Middle frontal gyrus (tissue), 1 donor: ENCODE measurements around the gene SEMA3G.

Experiments used
- DNase-seq: peaks from one replicate; pipeline ENCODE4 v3.0.0-alpha.2; 2015; ENCODE audit warnings: low spot score; ENCODE audit errors: extremely low spot score

The SEMA3G gene

DNA sequence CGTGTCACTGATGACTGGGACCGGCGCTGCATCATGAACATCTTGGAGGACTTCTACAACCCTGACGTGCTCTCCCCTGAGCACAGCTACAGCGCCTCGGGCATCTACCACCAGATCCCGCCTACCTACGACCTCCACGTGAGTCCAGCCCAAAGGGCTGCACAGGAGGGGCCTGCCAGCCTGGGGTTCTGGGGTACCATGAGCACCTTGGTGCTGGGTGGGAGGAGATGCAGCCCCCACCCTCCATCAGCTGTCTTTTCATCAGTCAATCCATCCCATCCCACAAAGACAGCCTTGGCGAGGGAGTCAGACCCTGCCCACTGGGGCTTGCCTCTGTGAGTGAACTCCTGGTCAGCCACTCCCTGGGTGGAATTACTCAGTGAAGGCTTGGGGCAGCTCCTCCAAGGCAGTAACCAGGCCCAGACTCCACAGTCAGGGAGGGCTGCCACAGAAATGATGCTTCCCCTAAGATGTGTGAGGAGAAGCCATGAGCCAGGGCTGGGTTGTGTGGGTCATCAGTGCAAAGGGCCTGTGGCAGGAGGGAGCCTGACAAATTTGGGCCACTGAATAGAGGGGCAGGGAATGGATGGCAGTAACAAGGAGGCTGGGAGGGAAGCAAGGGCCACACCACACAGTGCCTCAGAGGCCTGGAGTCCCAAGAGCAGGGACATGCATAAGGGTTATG is 47.9 kb downstream of the SEMA3G start:
- DNase-seq = no peak

DNA sequence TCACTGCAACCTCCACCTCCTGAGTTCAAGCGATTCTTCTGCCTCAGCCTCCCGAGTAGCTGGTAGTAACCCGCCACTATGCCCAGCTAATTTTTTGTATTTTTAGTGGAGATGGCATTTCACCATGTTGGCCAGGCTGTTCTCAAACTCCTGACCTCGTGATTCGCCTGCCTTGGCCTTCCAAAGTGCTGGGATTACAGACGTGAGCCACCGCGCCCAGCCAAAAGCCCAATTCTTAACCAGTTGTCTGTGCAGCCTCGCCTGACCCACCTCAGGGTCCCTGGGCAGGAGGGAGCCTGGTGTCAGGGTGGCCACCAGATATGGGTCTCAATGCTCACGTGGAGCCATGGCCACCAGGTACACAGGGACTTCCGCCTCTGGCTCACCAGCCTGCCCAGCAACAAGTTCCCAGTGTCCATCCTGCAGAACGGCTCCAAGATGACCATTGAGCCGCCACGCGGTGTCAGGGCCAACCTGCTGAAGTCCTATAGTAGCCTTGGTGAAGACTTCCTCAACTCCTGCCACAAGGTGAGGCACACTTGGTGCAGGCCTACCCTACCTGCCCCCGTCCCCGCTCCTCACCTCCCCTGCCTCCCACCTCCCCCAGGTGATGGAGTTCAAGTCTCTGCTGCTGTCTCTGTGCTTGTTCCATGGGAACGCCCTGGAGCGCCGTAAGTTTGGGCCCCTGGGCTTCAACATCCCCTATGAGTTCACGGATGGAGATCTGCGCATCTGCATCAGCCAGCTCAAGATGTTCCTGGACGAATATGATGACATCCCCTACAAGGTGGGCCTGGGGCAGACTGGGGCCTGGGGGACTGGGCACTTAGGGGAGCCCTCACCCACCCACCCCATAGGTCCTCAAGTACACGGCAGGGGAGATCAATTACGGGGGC is 48.6 kb downstream of the SEMA3G start:
- no peak for DNase-seq

DNA sequence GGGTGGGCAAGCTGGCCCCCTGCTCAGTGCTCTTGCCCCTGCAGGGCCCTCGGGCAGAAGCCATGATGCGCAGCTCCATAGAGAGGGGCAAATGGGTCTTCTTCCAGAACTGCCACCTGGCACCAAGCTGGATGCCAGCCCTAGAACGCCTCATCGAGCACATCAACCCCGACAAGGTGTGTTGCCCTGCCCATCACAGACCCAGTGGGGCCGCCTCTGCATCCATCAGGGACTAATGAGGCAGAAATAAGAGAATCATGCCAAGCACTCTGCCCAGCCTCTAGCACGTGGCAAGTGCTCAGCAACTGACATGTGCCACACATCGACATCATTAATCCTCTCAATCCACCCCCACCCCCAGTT is 49.4 kb downstream of the SEMA3G start:
- no peak for DNase-seq

DNA sequence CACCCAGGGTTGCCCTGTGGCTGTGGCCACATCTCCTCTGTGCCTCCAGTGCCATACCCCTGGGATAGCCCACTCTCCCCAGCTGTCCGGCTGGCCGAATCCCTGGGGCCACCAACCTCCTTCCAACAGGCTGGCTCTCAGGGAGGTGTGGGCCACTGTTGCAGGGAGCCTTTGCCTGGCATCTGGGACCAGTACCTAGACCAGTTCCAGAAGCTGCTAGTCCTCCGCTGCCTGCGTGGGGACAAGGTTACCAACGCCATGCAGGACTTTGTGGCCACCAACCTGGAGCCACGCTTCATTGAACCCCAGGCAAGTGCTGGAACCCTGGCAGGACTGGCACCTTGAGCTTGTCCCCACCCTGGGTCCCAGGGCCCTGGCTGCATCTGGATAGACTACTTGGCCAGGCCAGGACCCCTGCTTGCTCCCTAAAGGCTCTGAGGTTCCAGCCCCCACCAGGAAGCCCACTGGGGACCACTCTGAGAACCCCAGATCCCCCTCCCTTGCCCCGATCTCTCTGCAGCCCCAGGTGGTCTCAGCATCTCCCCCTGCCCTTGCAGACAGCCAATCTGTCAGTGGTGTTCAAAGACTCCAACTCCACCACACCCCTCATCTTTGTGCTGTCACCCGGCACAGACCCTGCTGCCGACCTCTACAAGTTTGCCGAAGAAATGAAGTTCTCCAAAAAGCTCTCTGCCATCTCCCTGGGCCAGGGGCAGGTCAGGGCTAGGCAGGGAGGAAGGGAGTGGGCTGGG is 50.0 kb downstream of the SEMA3G start:
- no peak for DNase-seq

DNA sequence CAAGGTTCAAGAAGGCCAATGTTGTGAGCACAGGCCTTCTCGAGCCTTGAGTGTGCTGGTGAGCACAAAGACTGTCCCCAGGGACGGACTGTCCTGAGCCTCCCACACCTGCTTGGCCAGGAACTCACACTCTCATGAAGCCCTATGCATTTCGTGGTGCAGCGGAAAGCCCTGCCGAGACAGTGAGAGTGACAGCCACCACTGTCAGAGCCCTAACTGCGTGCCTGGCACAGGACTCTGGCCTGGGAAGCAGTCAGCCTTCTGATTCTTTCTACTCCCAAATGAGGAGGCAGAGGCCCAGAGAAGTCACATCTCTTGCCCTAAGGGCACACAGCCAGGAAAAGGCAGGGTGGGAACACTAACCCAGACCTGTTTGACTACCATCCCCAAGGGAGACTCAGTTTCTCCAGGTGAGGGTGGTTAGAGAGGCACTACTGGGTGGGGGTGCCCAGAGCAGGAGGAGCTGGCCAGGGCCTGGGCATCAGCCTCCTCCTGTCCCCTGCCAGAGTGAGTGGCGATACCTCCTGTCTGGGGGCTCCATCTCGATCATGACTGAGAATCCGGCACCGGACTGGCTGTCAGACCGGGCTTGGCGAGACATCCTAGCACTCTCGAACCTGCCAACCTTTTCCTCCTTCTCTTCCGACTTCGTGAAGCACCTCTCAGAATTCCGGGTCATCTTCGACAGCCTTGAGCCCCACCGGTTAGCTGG is 50.8 kb downstream of the SEMA3G start:
- DNase-seq = no peak

DNA sequence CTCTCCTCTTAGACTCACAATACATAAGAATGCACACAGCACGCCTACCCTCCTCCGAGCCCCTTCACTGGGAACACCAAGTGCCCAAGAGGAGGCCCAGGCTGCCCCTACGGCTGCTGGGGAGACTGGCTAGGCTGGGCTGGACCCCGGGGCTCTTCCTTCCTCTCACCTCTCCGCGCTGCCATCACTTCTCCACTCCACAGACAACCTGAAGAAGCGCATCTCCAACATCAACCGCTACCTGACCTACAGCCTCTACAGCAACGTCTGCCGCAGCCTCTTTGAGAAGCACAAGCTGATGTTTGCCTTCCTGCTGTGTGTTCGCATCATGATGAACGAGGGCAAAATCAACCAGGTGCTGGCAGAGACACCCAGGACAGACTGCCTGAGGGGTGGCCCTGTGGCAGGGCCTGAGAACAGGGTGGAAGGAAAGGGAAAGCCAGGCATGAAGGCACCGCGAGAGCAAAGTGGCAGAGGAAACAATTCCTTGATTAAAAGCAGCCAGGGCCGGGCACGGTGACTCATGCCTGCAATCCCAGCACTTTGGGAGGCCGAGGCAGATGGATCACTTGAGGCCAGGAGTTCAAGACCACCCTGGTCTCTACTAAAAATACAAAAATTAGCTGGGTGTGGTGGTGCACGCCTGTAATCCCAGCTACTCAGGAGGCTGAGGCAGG is 51.6 kb downstream of the SEMA3G start:
- no peak for DNase-seq

DNA sequence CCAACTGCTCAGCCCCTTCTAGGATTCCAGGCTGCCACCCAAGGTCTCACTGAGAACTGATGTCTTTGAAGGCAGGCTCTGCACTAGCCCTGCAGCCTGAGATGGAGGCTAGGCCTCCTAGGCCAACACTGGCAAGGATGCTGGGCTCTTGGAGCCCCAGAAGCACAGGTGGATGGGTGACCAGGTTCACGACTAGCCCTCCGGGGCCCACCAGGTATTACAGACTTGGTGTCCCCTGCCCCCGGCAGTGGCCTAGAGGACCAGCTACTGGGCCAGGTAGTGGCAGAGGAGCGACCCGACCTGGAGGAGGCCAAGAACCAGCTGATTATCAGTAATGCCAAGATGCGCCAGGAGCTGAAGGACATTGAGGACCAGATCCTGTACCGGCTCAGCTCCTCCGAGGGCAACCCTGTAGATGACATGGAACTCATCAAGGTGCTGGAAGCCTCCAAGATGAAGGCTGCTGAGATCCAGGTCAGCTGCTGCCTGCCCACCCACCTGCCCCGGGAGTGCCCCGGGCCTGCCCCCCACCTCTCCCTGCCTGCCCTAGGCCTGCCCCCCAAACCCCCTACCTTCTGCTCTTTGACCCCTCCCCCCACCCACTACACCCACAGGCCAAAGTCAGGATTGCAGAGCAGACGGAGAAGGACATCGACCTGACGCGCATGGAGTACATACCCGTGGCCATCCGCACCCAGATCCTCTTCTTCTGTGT is 52.5 kb downstream of the SEMA3G start:
- DNase-seq = no peak

DNA sequence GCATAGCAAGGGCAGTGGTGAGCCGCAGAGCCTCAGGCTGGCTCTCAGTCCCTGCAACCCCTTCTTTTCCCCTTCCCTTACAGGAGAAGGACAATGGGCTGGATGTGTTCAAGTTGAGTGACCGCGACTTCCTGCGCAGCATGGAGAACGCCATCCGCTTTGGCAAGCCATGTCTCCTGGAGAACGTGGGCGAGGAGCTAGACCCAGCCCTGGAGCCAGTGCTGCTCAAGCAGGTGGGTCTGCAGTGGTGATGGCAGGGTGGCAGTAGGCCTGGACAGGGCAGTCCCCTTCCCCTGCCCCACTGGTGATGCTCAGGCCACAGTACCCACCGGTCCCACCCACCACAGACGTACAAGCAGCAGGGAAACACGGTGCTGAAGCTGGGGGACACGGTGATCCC is 53.8 kb downstream of the SEMA3G start:
- no peak for DNase-seq

DNA sequence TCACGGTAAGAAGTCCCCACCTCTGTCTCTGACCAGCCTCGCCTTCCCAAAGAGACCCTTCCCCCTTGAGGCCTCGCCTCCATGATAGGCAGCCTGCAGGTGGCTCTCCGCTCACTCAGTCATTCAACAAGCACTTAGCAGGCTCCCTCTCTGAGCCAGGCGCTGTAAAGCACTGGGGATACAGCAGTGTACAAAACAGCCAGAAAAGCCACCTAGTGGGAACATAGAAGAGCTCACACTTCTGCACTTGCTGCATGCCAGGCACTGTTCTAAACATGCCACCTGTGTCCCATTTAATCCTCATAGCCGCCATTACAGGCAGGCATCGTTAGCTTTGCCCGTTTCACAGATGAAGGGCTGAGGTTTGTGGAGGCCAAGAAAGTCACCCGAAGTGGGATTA is 56.0 kb downstream of the SEMA3G start:
- DNase-seq = no peak

DNA sequence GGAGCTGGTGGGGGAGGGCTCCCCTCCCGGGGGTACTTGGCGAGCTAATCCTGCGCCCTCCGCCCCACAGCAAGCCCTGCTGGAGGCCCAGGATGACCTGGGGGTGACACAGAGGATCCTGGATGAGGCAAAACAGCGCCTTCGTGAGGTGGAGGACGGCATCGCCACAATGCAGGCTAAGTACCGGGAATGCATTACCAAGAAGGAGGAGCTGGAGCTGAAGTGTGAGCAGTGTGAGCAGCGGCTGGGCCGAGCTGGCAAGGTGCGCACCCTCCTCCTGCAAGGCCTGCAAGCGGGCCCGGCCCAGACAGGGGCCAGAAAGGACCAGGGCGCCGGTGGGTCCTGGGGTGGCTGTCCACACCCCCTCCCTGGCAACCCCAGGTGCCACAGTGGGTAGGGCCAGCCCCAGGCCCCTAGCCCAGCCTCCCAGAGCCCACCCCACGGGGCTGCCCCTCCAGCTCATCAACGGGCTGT is 56.5 kb downstream of the SEMA3G start:
- no peak for DNase-seq

DNA sequence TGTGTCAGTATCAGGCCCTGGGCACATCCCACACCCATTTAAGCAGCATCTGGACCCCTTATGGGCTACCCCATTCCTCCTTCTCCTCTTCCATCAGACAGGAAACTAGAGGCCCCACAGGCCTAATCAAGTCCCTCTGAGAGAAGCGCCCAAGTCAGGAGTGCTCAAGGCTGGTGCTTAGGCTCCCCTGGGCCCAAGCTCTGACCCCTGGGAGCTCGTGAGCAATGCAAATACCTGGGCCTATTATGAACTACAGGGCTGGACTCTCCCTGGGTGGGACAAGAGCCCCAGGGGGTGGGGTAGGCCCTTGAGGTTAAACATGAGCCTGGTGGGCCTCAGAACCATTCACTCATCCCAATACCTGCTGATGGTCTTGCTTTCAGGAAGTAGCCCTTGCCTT is 57.4 kb downstream of the SEMA3G start:
- DNase-seq = no peak

DNA sequence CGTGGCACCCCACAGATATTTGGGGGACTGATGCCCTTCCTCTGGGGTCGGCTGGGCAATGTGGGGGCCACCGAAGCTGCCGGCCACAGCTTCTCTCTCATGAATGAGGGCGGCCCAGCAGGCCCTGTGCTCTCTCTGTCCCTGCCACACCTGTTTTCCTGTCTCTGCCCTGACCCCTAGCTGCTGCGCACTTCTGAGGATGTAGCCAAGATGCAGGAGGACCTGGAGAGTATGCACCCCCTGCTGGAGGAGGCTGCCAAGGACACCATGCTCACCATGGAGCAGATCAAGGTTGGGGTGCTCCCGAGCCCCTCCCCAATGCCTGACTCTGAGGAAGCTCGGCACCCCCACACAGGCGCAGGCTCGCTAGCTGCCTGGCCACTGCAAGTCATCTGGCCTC is 59.7 kb downstream of the SEMA3G start:
- DNase-seq = no peak

DNA sequence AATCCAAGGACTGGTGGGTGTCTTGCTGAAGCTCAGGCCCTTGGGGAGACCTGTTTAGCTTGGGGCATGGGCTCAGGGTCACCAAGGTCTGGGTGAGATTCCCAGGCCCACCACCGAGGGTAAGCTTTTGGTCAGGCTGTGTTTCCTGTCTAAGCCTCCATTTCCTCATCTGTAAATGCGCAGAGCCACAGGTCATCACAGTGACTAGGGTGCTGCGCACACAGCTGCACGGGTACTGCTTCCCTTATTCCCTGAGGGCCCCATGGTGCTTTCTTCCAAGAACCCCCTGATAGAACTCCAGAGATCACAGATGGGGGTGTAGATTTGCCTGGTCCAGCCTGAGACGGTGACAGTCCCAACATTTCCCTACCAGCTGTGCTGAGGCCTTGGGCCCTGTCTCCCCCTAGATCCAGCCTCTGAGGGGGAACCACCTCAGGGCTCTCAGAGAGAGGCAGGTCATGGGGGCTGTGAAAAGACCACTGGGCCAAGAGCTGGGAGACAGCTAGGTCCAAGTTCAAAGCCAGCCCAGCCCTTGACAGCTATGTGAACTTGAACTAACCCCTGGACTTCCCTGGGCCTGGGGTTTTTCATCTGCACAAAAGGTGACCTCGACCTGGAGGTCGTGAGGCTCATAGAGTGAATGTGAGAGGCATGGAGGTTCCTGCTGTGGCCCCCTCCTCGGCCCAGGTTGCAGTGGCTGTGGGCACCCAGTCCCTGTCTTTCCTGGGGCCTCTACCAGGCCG is 60.7 kb downstream of the SEMA3G start:
- DNase-seq = no peak

DNA sequence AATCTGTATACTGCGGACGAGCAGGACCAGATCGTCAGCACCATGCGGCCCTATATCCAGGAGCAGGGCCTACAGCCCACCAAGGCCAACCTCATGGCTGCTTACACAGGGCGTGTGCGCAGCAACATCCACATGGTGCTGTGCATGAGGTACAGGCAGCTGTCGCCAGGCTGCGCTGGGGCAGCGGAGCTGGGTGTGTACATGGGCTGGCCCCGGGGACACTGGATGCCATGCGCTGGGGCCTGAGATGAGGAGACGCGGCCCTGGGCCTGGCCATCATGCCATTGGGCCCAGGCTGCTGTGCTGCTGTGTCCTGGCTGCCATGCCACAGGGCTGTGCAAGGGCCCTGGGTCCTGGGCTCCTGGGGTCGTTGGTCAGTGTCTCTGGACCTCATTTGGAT is 61.5 kb downstream of the SEMA3G start:
- DNase-seq = no peak
